HG03039 (cell line): ENCODE data around the gene ESCO1.

Experiments used
- ATAC-seq: cut with Tn5 transposase; IDR thresholded peaks from one replicate; pipeline ENCODE4 v1.9.1; 2021; ENCODE audit warnings: mild to moderate bottlenecking, moderate library complexity; ENCODE audit not compliant: unreplicated experiment

The ESCO1 gene

GRCh38 chr18:21489919-21490495, 110.5 kb downstream of the ESCO1 start:
- ATAC-seq, result no peak

- ATAC-seq, result no peak
Observed at GRCh38 chr18:21489119-21489750, 111.3 kb downstream of the ESCO1 start.

GRCh38 chr18:21486905-21487437, 113.5 kb downstream of the ESCO1 start:
- ATAC-seq, result no peak

GRCh38 chr18:21484851-21485636, 115.5 kb downstream of the ESCO1 start:
- ATAC-seq, result no peak

GRCh38 chr18:21483051-21483450, 117.5 kb downstream of the ESCO1 start:
- no peak for ATAC-seq

GRCh38 chr18:21481739-21482138, 118.8 kb downstream of the ESCO1 start:
- no peak for ATAC-seq

GRCh38 chr18:21479721-21480120, 120.8 kb downstream of the ESCO1 start:
- no peak for ATAC-seq
